ENCODE data around the gene PARG.

DNA sequence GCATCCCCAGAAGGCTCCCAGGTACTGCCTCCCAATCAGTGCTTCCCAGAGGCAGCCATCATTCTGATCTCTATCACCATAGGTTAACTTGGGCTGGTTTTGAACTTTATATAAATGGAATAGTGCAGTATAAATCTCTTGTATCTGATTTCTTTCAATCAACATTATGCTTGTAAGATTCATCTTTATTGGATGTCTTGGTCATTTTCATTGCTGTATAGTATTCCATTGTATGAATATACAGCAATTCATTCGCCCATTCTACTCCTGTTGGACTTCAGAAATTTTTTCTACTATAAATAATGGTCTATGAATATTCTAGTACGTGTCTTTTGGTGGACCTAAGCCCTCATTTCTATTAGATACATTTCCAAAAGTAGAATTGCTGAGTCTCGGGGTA, 163.6 kb downstream of the PARG start:
- TF ChIP-seq, protein P1, sequence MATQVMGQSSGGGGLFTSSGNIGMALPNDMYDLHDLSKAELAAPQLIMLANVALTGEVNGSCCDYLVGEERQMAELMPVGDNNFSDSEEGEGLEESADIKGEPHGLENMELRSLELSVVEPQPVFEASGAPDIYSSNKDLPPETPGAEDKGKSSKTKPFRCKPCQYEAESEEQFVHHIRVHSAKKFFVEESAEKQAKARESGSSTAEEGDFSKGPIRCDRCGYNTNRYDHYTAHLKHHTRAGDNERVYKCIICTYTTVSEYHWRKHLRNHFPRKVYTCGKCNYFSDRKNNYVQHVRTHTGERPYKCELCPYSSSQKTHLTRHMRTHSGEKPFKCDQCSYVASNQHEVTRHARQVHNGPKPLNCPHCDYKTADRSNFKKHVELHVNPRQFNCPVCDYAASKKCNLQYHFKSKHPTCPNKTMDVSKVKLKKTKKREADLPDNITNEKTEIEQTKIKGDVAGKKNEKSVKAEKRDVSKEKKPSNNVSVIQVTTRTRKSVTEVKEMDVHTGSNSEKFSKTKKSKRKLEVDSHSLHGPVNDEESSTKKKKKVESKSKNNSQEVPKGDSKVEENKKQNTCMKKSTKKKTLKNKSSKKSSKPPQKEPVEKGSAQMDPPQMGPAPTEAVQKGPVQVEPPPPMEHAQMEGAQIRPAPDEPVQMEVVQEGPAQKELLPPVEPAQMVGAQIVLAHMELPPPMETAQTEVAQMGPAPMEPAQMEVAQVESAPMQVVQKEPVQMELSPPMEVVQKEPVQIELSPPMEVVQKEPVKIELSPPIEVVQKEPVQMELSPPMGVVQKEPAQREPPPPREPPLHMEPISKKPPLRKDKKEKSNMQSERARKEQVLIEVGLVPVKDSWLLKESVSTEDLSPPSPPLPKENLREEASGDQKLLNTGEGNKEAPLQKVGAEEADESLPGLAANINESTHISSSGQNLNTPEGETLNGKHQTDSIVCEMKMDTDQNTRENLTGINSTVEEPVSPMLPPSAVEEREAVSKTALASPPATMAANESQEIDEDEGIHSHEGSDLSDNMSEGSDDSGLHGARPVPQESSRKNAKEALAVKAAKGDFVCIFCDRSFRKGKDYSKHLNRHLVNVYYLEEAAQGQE (IDR thresholded peaks at IDR 0.05; ENCODE audit: insufficient replicate concordance, low read depth): no peak
- TF ChIP-seq, protein P2, sequence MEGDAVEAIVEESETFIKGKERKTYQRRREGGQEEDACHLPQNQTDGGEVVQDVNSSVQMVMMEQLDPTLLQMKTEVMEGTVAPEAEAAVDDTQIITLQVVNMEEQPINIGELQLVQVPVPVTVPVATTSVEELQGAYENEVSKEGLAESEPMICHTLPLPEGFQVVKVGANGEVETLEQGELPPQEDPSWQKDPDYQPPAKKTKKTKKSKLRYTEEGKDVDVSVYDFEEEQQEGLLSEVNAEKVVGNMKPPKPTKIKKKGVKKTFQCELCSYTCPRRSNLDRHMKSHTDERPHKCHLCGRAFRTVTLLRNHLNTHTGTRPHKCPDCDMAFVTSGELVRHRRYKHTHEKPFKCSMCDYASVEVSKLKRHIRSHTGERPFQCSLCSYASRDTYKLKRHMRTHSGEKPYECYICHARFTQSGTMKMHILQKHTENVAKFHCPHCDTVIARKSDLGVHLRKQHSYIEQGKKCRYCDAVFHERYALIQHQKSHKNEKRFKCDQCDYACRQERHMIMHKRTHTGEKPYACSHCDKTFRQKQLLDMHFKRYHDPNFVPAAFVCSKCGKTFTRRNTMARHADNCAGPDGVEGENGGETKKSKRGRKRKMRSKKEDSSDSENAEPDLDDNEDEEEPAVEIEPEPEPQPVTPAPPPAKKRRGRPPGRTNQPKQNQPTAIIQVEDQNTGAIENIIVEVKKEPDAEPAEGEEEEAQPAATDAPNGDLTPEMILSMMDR (IDR thresholded peaks at IDR 0.05; ENCODE audit: insufficient read depth, low read length): no peak

All from HL-60 (cell line).